ENCODE results near the gene IL18RAP. TPM values are rescaled to one million over a fixed set of nuclear protein-coding genes. Genes with fewer than 3 reads are reported as not detected.

IL18RAP gene
- total and polyA plus RNA-seq, 8 donors: 0.50 to 33.3 (median 1.8) TPM; not detected in 1

GRCh38 chr2:102478686-102479470 is 55.9 kb downstream of the IL18RAP start:
- WGBS, 5 donors: 31 to 64% (median 47%) methylated on average over 31 to 36 of the region's 36 CpGs

GRCh38 chr2:102480285-102481195 is 57.6 kb downstream of the IL18RAP start:
- Histone ChIP-seq H3K4me1 (peaks cover 0 to 36% (median 13%) of the 10 kb centered on the region in 4 donors), H3K27me3 (peaks cover 0 to 6% (median 0%) of the 10 kb centered on the region in 3 donors), H3K9me3 (no peaks in the 10 kb centered on the region), H3K4me3 (no peak overlapping the region), H3K36me3 (peaks cover 0 to 7% (median 0%) of the 10 kb centered on the region in 4 donors), H3K27ac (peak overlapping the region in 4 of 5 donors; percentile 54 to 69 (median 60))
- TF ChIP-seq CTCF (IDR thresholded peaks at IDR 0.05) (no peak), POLR2A (IDR thresholded peaks at IDR 0.05) (no peak), EP300 (IDR thresholded peaks at IDR 0.05) (no peak), POLR2AphosphoS5 (IDR thresholded peaks at IDR 0.05) (no peak)
- DNase-seq: peak in 1 of 2 donors; percentile 52
- WGBS, 5 donors: 27 to 57% (median 43%) methylated on average over 11 of the region's 11 CpGs
- intact Hi-C loops (cut with DNase I; ENCODE audit: low total_unique reads): loop anchor here (10.0 kb wide), 1 partner anchor 114 kb away; no protein-coding TSS in a partner anchor

More at GRCh38 chr2:102478686-102479470, 55.9 kb downstream of the IL18RAP start:
- Histone ChIP-seq H3K4me1 (peaks cover 0 to 36% (median 13%) of the 10 kb centered on the region in 4 donors), H3K27ac (peak overlapping the region in 4 of 5 donors; percentile 39 to 76 (median 70)), H3K4me3 (peak overlapping the region in 3 of 4 donors; percentile 9 to 37 (median 19)), H3K36me3 (peaks cover 0 to 7% (median 0%) of the 10 kb centered on the region in 4 donors), H3K9me3 (no peaks in the 10 kb centered on the region), H3K27me3 (peaks cover 0 to 6% (median 0%) of the 10 kb centered on the region in 3 donors)
- no peak for TF ChIP-seq POLR2A (IDR thresholded peaks at IDR 0.05)
- TF ChIP-seq CTCF (IDR thresholded peaks at IDR 0.05): peak in 2 of 7 experiments; percentile 13 to 16
- no peak for TF ChIP-seq EP300 (IDR thresholded peaks at IDR 0.05)
- TF ChIP-seq POLR2AphosphoS5 (IDR thresholded peaks at IDR 0.05): no peak
- intact Hi-C loops (cut with DNase I; ENCODE audit: low total_unique reads): no loop called here
- DNase-seq: peak in 1 of 2 donors; percentile 69

DNA sequence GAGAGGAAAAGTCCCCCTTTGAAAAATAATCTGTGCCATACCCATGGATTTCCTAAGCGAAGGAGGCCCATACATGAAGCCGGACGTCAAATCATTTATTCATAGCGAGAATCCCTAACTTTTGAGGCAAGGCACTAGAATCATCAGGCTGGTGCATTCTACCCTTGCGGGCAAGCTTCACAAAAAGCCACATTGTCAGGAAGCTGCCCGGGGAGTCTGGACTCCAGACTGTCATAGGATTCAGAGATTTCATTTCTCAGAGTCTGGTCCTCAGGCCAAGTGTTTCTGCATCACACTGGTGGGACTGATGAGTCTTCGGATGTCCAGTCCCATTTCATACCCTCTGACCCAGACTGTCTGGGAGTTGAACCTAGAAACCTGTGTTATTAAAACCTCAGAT is 59.0 kb downstream of the IL18RAP start:
- no peak for DNase-seq
- Histone ChIP-seq H3K4me3 (no peak overlapping the region), H3K9me3 (no peaks in the 10 kb centered on the region), H3K27me3 (peaks cover 0 to 6% (median 0%) of the 10 kb centered on the region in 3 donors), H3K36me3 (peaks cover 0 to 7% (median 0%) of the 10 kb centered on the region in 4 donors), H3K4me1 (peaks cover 0 to 41% (median 13%) of the 10 kb centered on the region in 4 donors), H3K27ac (no peak overlapping the region)
- intact Hi-C loops (cut with DNase I; ENCODE audit: low total_unique reads): loop anchor here (10.0 kb wide), 1 partner anchor 113 kb away; no protein-coding TSS in a partner anchor
- WGBS, 5 donors: 77 to 79% (median 79%) methylated on average over 7 of the region's 7 CpGs
- TF ChIP-seq EP300 (IDR thresholded peaks at IDR 0.05) (no peak), POLR2AphosphoS5 (IDR thresholded peaks at IDR 0.05) (no peak), CTCF (IDR thresholded peaks at IDR 0.05) (no peak), POLR2A (IDR thresholded peaks at IDR 0.05) (no peak)

DNA sequence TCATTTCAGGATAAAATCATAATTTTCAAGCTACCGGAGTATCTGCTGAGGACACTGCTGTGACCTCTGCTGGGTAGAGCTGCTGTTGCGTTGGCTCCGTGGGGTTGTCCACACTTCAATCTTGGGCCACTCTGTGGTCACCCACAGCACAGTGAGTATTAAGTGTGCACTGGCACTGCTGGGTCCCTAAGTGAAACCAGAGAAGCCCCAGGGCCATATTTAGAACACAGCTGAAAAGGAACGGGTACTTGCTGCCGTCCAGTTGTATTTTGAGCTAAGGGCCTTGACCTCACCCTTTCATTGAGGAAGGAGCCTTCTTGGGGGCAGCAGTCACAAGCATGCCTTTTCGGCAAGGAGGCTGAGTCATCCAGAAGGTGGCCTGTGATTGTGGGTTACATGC is 60.1 kb downstream of the IL18RAP start:
- Histone ChIP-seq H3K27me3 (peaks cover 0 to 6% (median 0%) of the 10 kb centered on the region in 3 donors), H3K9me3 (no peaks in the 10 kb centered on the region), H3K36me3 (peaks cover 0 to 7% (median 0%) of the 10 kb centered on the region in 4 donors), H3K4me1 (peaks cover 6 to 43% (median 10%) of the 10 kb centered on the region in 4 donors), H3K27ac (peak overlapping the region in 1 of 5 donors; percentile 48), H3K4me3 (no peak overlapping the region)
- WGBS, 5 donors: 67 to 87% (median 78%) methylated on average over 6 of the region's 6 CpGs
- intact Hi-C loops (cut with DNase I; ENCODE audit: low total_unique reads): loop anchor here (10.0 kb wide), 1 partner anchor 112 kb away; no protein-coding TSS in a partner anchor
- TF ChIP-seq CTCF (IDR thresholded peaks at IDR 0.05) (no peak), POLR2AphosphoS5 (IDR thresholded peaks at IDR 0.05) (no peak), EP300 (IDR thresholded peaks at IDR 0.05) (no peak), POLR2A (IDR thresholded peaks at IDR 0.05) (no peak)
- DNase-seq: no peak
